CD4-positive, alpha-beta T cell treated with Interleukin-6 for 4 hours (primary cell): Measurements from ENCODE around the gene EID1.

Experiments
- DNase-seq: peaks from one replicate; pipeline ENCODE4 v3.0.0-alpha.2; 2020; ENCODE audit warnings: mixed read lengths

Gene EID1

DNA sequence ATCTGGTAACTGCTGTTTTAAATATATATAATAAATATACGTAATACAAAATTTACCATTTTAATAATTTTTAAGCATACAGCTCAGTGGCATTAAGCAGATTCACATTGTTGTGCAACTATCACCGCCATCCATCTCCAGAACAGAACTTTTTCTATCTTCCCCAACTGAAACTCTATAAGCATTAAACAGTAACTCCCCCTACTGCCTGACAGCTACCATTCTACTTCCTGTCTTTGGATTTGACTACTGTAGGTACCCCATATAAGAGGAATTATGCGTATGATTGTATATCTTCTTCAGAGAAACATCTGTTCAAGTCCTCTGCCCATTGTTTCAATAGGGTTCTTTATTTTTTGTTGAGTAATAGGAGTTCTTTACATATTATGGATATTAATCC lies 36.8 kb downstream of the EID1 start:
- DNase-seq, result no peak

DNA sequence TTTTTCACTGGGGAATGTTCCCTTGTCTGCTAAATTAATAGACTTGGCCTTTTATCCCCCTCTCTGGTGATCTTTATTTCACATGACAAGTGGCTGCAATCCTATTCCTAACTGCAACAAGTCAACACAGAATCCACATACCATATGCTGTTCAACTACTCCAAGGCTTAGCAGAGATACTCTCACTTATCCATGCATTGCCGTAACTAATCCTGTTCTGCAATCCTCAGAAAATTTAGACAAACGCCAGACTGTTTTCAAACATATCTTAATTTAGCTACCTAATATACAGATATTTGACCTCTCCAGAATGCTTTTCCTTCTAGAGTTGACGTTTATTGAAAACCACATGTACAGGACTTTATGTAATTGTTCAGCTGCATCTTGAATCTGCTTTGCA lies 37.9 kb downstream of the EID1 start:
- no peak for DNase-seq

GRCh38 chr15:48916721-48917120 lies 38.8 kb downstream of the EID1 start:
- no peak for DNase-seq

DNA sequence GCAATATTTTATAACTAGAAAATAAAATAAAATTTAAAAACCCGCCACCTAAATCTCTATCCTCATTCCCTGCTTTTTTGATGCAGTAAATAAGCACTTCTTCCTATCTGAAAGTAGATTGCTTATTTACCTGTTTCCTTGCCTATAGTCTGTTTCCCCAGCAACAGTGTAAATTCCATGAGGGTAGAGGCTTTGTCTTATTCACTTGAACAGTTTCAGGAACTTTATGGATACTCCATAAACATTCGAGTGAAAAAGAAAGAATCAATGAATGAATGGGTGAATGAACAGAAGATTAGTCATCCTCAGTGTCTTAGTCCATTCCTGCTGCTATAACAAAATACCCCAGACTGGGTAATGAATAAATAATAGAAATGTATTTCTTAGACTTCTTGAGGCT lies 44.1 kb downstream of the EID1 start:
- no peak for DNase-seq

DNA sequence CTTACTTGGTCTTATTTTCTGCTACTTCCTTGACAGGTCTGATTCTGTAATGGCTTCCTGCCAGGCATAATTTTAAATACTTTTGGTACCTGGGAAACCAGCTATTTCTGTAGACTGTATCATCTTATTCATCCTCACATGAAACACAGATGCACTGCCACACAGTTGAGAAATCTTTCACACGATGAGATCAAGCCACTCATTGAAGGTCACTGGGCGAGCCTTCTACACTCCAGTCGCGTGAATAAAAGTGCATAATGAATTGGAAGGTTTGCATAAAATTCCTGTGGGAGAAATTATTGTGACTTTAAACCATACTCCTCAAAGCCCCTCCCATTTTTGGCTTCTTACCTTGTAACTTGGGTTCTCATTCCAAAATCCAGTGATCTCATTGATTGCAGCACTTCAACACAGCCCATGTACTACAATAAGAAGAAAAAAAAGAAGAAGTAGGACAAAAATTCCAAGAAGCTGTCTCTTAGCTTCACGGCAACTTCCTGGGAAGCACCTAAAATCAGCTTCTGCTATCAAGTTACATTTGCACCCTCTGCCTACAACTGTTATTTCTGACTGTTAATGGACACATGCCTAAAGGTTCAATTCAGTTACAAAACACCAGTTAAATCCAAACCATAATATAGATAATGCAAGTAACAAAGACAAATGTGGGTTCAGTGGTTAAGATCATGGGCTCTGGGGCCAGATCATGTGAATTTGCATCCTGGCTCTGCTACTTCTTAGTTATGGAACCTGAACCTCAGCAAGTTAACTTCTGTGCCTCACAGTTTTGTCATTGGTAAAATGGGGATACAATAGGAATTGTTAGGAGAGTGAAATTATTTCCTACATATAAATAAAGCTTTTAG lies 46.8 kb downstream of the EID1 start:
- DNase-seq, result no peak

GRCh38 chr15:48925714-48926223 lies 47.8 kb downstream of the EID1 start:
- no peak for DNase-seq

DNA sequence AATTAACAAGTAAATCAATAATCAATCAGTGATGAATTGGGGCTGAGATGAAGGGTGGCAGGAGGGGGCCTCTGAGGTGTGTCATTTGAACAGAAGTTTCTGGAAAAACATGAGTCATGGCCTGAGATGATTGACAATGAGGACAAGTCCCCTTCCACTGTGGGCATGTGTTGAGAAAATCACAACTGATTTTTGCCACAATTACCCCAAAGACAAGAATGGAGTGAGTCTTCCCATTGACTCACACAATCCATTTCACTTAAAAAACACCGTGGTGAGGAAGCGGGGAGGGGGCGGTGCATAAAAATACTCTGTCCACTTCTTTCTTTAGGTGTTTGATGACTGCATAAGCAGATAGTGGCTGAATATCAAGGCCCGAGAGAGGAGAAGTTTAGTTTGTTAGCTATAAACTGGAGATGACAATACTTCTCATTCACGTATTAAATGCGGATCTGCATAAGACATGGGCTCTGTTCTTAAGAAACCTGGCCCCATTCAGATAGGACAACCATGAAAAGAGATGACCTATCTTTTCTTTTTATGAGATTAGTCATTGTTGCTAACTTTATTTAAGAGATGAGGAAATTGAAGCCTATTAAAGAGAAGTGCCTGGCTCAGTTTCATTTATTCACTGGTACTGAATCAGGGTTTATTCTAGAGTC lies 51.1 kb downstream of the EID1 start:
- no peak for DNase-seq

- DNase-seq, result no peak
These were observed 51.7 kb downstream of the EID1 start for GRCh38 chr15:48929661-48930060.
